Mucosa of descending colon (tissue), 3 donors: Measurements from ENCODE around the gene PPP1R3G. TPM values are rescaled to one million over a fixed set of nuclear protein-coding genes. Genes with fewer than 3 reads are reported as not detected.

ENCODE experiments used
- ATAC-seq: fragments of 200-7000 bp; cut with Tn5 transposase; one replicate; pipeline ENCODE4 v1.9.1; 2020; ENCODE audit warnings: mild to moderate bottlenecking, moderate library complexity
- DNase-seq, 3 donors: peaks; one replicate each; pipeline ENCODE4 v3.0.0-alpha.2; 2020
- H3K36me3 ChIP-seq: fragments of 200-600 bp; one replicate; pipeline ENCODE4 v1.8.0; 2021; ENCODE audit warnings: low read depth, mild to moderate bottlenecking
- H3K4me1 ChIP-seq: fragments of 200-600 bp; one replicate; pipeline ENCODE4 v1.8.0; 2021; ENCODE audit warnings: low read depth, mild to moderate bottlenecking
- H3K4me3 ChIP-seq: fragments of 200-600 bp; one replicate; pipeline ENCODE4 v1.8.0; 2021; ENCODE audit warnings: mild to moderate bottlenecking
- H3K9me3 ChIP-seq: fragments of 200-600 bp; one replicate; pipeline ENCODE4 v1.8.0; 2021; ENCODE audit warnings: mild to moderate bottlenecking
- CTCF ChIP-seq: fragments of 200-600 bp; IDR thresholded peaks from one replicate; pipeline ENCODE4 v1.8.0; 2022; ENCODE audit warnings: antibody characterized with exemption, mild to moderate bottlenecking
- intact Hi-C, 2 donors: fragments of 100-400 bp; cut with DNase I in 1 of 2; cut with micrococcal nuclease in 1 of 2; formaldehyde crosslinking; loops; one replicate each; pipeline versions ENCODE4 v1.11.0 to v1.11.1; 2022; cut with DNase I, micrococcal nuclease
- total RNA-seq, 3 donors: library from RNA; stranded (reverse); fragmentation: NEBNext Ultra II Directional in 2 of 3; extraction: Animal tissue kit (Norgen Biotek cat#: 25700) in 2 of 3; gene quantifications; one replicate each; pipeline versions ENCODE4 v1.2.1 to v1.2.4, GENCODE V29; 2021 to 2023
- donor health status: DM: no; HTN: no; CAD: no; lungs with moderate emphysema.
- donor health status: DM: no; HTN: no; CAD: no.
- donor health status: DM: no; HTN: yes; CAD: no.

PPP1R3G gene
- total RNA-seq, 3 donors from 2014 or later = 0.46 to 2.8 (median 0.55) TPM

DNA sequence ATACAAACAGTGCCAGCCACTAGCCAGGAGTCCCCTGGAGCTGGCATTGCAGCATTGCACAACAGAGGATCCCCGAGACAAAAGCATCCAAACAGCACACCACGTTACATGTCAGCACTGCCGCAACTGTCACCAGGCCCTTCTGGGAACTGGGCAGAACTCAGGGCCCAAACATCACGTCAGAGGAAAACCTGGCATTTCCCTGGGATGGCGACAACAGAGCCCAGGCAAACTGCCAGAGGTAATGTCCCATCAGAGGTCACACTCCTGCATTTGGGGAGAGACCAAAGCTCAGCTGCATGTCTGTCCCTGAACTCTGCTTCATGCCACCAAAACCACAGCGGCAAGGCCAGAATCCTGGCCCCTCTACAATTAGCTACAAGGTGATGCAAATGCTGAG is 36.3 kb downstream of the PPP1R3G start:
- Histone ChIP-seq H3K4me3 (no peak overlapping the region), H3K36me3 (no peaks in the 10 kb centered on the region), H3K9me3 (no peaks in the 10 kb centered on the region), H3K4me1 (no peaks in the 10 kb centered on the region)
- intact Hi-C loops = no loop called here
- DNase-seq (no peak), ATAC-seq (no peak)
- no peak for TF ChIP-seq CTCF

DNA sequence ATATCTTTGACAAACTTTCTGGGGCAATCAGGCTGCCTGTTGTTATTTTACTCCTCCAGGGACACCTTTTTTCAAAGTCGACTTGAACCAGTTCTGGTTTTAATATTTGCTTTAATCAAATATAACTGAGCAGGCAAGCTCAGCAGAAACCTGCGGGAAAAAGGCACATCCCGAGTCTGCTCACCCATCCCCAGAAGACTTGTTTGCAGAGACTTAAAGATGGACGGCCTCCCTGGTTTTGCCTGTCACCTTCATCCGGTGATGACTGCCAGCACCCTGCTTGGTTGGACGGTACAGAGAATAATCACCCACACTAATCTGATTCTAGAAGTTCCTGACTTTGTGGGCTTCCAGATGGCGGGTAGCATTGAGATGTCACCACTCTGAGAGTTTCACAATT is 36.8 kb downstream of the PPP1R3G start:
- ATAC-seq (no peak), DNase-seq (no peak)
- H3K36me3 ChIP-seq = no peaks in the 10 kb centered on the region
- no peaks in the 10 kb centered on the region for H3K4me1 ChIP-seq
- no peak overlapping the region for H3K4me3 ChIP-seq
- no peak for TF ChIP-seq CTCF
- intact Hi-C loops = no loop called here
- H3K9me3 ChIP-seq = no peaks in the 10 kb centered on the region

- Histone ChIP-seq H3K4me1 (no peaks in the 10 kb centered on the region), H3K9me3 (no peaks in the 10 kb centered on the region), H3K36me3 (no peaks in the 10 kb centered on the region), H3K4me3 (no peak overlapping the region)
- TF ChIP-seq CTCF = no peak
- DNase-seq = no peak
- intact Hi-C loops = no loop called here
- ATAC-seq = no peak
Measured at GRCh38 chr6:5122504-5123112, 37.5 kb downstream of the PPP1R3G start.

DNA sequence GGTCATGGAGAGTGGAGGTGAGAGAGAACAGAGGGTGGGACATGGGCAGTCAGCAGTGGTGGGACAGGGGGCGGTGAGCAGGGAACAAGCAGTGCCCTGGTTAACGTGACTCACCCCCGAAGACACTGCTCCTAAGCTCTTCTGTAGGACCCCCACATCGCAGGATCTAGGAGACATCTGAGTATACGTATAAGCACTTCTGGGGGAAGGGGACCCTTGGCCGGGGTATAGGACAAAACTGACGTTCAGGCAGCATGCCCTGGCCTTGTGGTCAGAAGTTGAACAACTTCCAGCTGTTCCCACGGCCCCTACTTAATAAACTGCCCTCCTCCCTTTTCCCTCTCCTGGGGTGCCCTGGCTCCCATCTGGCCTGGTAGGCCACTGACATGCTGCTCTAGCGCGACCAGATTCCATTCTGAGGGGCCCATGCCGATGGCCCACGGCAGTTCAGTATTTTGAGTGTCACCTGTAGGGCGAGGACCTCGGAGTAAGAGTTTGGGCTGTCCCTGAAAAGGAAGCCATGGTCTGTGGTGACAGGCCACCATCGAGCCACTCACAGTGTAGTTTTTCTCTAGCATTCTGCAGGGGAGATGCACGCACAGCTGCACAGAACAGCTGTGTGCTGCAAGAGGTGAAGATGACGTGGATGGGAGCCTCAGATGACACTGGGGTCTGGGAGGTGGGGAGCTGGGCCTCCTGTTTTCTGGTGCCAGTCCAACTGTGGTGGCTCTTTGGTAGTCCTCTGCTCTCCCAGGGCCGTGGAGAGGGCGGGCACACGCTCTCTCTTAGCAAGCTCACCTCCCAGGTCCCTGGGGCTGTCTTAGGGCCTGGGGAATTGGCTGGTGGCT is 38.4 kb downstream of the PPP1R3G start:
- no peak for DNase-seq
- Histone ChIP-seq H3K4me1 (no peaks in the 10 kb centered on the region), H3K9me3 (no peaks in the 10 kb centered on the region), H3K36me3 (no peaks in the 10 kb centered on the region), H3K4me3 (no peak overlapping the region)
- intact Hi-C loops = no loop called here
- no peak for ATAC-seq
- TF ChIP-seq CTCF = no peak

DNA sequence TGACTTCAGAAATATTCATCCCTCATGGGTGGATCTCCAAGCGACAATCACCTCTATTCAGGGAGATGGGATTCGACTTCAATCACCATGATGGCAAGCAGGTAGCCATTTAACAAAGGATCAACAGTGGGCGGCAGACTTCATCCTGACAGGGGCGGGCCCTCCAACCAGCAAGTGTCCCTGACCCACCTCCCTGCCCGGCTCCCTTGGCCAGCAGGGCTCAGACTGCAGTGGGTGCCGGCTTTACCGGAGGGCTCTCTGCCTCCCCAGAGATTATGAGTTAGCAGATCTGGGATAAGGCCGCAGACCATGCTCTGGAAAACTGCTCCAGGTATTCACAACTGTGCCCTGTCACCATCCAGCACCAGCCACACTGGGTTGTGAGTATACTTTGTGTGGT is 39.4 kb downstream of the PPP1R3G start:
- DNase-seq (no peak), ATAC-seq (no peak)
- no peaks in the 10 kb centered on the region for H3K9me3 ChIP-seq
- no peak overlapping the region for H3K4me3 ChIP-seq
- no peak for TF ChIP-seq CTCF
- intact Hi-C loops = no loop called here
- no peaks in the 10 kb centered on the region for H3K36me3 ChIP-seq
- H3K4me1 ChIP-seq = no peaks in the 10 kb centered on the region
